Hepatocyte (in vitro differentiated cells): ENCODE results near the gene ARID2.

Experiments used
- EZH2 ChIP-seq: fragments of 200-600 bp; sonication (generic); IDR thresholded peaks from 2 replicates; pipeline ENCODE4 v1.6.1; 2016; ENCODE audit warnings: antibody characterized with exemption, mild to moderate bottlenecking, borderline replicate concordance
- EZH2phosphoT487 ChIP-seq: fragments of 200-600 bp; sonication (generic); IDR thresholded peaks from one replicate; pipeline ENCODE4 v1.6.1; 2018; ENCODE audit warnings: antibody characterized with exemption, mild to moderate bottlenecking, low read depth, moderate library complexity; ENCODE audit not compliant: unreplicated experiment, severe bottlenecking
- TF ChIP-seq, protein P1 (sequence below): fragments of 200-600 bp; sonication (generic); IDR thresholded peaks from 2 replicates; pipeline ENCODE4 v1.5.1; 2016; ENCODE audit warnings: antibody characterized with exemption, mild to moderate bottlenecking; ENCODE audit not compliant: poor library complexity

DNA sequence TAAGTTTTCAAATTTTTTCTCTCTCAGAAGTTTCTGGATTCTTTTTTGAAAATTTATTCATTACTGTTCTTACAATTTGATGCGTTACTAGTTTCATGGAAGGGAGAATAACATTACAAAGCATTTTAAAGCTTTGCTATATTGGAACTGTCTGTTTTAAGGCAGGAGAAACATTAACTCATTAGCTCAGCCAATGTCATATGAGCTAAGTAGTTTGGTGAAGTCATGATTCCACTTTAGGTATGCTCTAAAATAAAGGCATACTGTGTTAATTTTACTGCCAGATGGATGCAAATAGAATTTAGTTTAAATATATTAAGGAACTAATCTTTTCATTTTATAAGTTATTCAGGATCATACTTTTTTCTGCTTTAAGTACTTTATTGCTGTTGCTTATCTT, 46.0 kb downstream of the ARID2 start:
- TF ChIP-seq, protein P1, sequence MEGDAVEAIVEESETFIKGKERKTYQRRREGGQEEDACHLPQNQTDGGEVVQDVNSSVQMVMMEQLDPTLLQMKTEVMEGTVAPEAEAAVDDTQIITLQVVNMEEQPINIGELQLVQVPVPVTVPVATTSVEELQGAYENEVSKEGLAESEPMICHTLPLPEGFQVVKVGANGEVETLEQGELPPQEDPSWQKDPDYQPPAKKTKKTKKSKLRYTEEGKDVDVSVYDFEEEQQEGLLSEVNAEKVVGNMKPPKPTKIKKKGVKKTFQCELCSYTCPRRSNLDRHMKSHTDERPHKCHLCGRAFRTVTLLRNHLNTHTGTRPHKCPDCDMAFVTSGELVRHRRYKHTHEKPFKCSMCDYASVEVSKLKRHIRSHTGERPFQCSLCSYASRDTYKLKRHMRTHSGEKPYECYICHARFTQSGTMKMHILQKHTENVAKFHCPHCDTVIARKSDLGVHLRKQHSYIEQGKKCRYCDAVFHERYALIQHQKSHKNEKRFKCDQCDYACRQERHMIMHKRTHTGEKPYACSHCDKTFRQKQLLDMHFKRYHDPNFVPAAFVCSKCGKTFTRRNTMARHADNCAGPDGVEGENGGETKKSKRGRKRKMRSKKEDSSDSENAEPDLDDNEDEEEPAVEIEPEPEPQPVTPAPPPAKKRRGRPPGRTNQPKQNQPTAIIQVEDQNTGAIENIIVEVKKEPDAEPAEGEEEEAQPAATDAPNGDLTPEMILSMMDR = no peak
- TF ChIP-seq EZH2phosphoT487 = no peak
- no peak for TF ChIP-seq EZH2
